Activated naive CD8-positive, alpha-beta T cell (primary cell): ENCODE results near the gene MRPL24.

Experiments
- H3K27ac Mint-ChIP-seq: one replicate; pipeline ENCODE4 v1.8.0; 2021; ENCODE audit warnings: mixed read lengths
- H3K27me3 Mint-ChIP-seq: one replicate; pipeline ENCODE4 v1.8.0; 2021; ENCODE audit warnings: mixed read lengths
- H3K36me3 Mint-ChIP-seq: one replicate; pipeline ENCODE4 v1.8.0; 2021; ENCODE audit warnings: mixed read lengths
- H3K4me1 Mint-ChIP-seq: one replicate; pipeline ENCODE4 v1.8.0; 2021; ENCODE audit warnings: low read depth, mixed read lengths
- H3K4me3 Mint-ChIP-seq: one replicate; pipeline ENCODE4 v1.8.0; 2021; ENCODE audit warnings: mild to moderate bottlenecking, mixed read lengths
- H3K9me3 Mint-ChIP-seq: one replicate; pipeline ENCODE4 v1.8.0; 2021; ENCODE audit warnings: low read depth, mixed read lengths

Gene MRPL24

GRCh38 chr1:156689035-156689952 is 51.6 kb downstream of the MRPL24 start:
- Mint-ChIP-seq H3K27ac (no peak overlapping the region), H3K27me3 (peaks cover 18% of the 10 kb centered on the region), H3K36me3 (no peaks in the 10 kb centered on the region), H3K9me3 (no peaks in the 10 kb centered on the region), H3K4me3 (peak overlapping the region; percentile 73), H3K4me1 (peaks cover 29% of the 10 kb centered on the region)
